Myometrial cell (primary cell): Measurements from ENCODE around the gene HTR1B. TPM values are rescaled to one million over a fixed set of nuclear protein-coding genes. Genes with fewer than 3 reads are reported as not detected.

Source experiments
- total RNA-seq: library from RNA; depleted of rRNA; stranded (reverse); fragments of >200 nt; gene quantifications from 2 replicates; pipeline ENCODE4 v1.2.3, GENCODE V29; 2015

Gene HTR1B, protein sequence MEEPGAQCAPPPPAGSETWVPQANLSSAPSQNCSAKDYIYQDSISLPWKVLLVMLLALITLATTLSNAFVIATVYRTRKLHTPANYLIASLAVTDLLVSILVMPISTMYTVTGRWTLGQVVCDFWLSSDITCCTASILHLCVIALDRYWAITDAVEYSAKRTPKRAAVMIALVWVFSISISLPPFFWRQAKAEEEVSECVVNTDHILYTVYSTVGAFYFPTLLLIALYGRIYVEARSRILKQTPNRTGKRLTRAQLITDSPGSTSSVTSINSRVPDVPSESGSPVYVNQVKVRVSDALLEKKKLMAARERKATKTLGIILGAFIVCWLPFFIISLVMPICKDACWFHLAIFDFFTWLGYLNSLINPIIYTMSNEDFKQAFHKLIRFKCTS
- total RNA-seq: 5.2 and 8.2 TPM in 2 replicates

DNA sequence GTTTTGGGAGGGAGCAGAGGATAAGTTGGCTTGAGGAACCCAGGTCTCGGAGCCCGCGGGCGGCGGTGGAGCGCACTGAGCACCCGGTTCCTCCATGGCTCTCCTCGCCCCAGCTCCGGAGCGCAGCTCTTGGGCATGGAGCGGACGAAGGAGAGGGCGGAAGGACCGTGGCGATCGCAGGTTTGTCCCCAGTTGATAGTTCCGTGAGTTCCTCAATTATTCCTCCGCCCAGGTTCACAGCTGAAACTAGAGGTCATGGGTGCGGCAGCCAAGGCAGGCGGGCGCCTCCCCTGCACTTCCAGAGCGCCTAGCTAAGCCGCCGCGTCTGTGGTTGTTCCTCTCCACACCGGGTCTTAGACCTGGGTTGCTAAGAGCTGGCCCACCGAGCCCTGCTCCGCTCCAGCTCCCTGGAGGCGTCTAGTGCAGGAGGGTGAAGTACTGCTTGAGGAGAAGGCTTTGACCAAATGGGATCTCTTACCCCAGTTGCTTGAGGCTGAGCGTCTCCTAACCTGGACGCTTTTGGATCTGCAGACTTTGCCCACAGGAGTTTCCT lies at the start of gene HTR1B:
TSS of gene HTR1B (minus strand) at position 184 of the 553 bp plus-strand sequence. CDS start at position 96, 88 bp downstream.

Other genes with a start within 250 kb of the HTR1B start
- gene MEI4, start 189.5 kb upstream of the HTR1B start, total RNA-seq: not detected in 2 replicates